Breast epithelium (tissue), 3 donors: ENCODE results near the gene C6orf163.

ENCODE experiments used
- CTCF ChIP-seq, 3 donors: fragments of 450-650 bp; IDR thresholded peaks; one replicate each; pipeline ENCODE4 v1.5.1; 2016 to 2017; ENCODE audit warnings: antibody characterized with exemption in 3 of 3, mild to moderate bottlenecking in 3 of 3, moderate library complexity in 3 of 3
- POLR2A ChIP-seq: fragments of 450-650 bp; IDR thresholded peaks from one replicate; pipeline ENCODE4 v1.6.1; 2016; ENCODE audit warnings: antibody characterized with exemption, mild to moderate bottlenecking, moderate library complexity

- no peak for TF ChIP-seq CTCF (IDR thresholded peaks at IDR 0.05)
- TF ChIP-seq POLR2A: no peak
These were observed 22.3 kb downstream of the C6orf163 start for GRCh38 chr6:87366899-87367298.
